ENCODE measurements around the gene ALDH3A2.

ALDH3A2 gene

DNA sequence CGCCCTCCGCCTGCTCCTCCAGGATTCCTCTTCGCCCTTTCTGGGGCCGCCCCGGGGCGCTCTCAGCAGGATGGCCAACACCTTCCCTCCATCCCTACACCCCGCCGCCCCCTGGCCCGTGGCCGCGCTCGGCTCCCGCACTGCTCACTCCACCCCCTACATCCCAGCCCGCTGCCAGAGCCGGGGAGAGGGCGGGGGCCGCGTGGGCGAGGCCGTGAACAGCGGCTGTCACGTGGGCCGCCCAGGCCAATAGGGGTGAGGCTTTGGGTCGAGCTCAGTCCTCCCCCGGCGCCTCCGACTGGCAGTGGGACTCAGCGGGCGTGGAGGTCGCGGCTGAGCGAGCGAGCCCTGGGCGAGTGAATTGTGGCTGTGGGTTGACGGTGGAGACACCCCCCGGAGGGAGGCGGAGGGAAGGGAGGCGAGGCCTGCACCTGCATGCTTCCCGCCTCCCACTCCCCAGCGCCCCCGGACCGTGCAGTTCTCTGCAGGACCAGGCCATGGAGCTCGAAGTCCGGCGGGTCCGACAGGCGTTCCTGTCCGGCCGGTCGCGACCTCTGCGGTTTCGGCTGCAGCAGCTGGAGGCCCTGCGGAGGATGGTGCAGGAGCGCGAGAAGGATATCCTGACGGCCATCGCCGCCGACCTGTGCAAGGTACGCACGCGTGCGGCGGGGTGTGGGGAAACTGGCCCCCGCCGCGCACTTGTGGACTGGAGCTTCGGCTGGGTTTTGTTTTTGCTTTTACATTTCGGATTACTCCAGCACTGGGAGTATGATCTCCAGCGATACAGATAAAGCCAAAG is at the start of gene ALDH3A2:
Gene ALDH3A2, plus strand, starts transcription at position 277 of the 799 bp plus-strand sequence. Its CDS starts 221 bp downstream, at position 498.
- peak; percentile 98 for DNase-seq

- DNase-seq: no peak
Observed at GRCh38 chr17:19610311-19610710, 38.2 kb upstream of the ALDH3A2 start.

- no peak for DNase-seq
Observed at GRCh38 chr17:19610879-19611278, 37.7 kb upstream of the ALDH3A2 start.

DNA sequence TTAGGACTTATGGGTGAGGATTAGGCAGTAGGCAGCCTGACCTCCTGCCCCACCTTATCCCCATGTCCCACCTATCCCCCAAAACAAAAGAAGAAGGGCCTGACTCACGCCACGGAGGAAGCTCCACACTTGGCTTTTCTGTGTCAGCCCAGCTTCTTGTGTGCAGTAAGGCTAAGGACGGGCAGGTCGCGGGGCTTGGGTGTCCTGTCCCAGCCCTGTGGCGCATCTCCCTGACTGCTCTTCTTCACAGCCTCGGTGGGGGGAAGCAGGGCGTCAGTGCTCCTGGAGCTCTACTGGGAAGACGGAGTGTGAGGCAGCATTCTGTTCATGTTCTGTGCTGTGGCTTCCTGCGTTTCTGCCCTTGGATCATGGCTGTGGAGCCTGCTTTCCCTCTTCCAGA is 34.6 kb upstream of the ALDH3A2 start:
- no peak for DNase-seq

DNA sequence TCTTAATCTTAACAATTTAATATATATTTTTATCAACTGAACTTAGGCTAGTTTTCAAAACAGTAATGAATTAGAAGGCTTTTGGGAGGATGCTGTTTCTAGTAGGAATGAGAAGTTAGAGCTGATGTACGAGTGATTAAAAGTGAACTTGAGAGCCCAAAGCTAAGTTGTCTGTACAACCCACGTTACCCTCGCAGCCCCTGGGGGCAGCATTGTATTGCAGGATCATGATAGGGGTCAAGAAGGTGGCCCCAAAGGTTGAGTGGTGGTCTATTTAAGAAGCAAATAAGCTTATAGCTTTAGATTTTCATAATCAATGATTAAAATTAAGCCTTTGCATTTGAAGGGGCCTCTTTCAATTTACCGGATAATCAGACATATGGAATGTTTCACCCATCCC is 33.7 kb upstream of the ALDH3A2 start:
- DNase-seq: no peak

- no peak for DNase-seq
Observed at GRCh38 chr17:19618015-19618414, 30.5 kb upstream of the ALDH3A2 start.

- no peak for DNase-seq
Observed at GRCh38 chr17:19619705-19620325, 28.7 kb upstream of the ALDH3A2 start.

- no peak for DNase-seq
Observed at GRCh38 chr17:19621697-19622096, 26.9 kb upstream of the ALDH3A2 start.

- DNase-seq: no peak
Observed at GRCh38 chr17:19626079-19626478, 22.5 kb upstream of the ALDH3A2 start.

- no peak for DNase-seq
Observed at GRCh38 chr17:19629449-19629848, 19.1 kb upstream of the ALDH3A2 start.

- no peak for DNase-seq
Observed at GRCh38 chr17:19630035-19630434, 18.5 kb upstream of the ALDH3A2 start.

- no peak for DNase-seq
Observed at GRCh38 chr17:19630661-19631060, 17.9 kb upstream of the ALDH3A2 start.

DNA sequence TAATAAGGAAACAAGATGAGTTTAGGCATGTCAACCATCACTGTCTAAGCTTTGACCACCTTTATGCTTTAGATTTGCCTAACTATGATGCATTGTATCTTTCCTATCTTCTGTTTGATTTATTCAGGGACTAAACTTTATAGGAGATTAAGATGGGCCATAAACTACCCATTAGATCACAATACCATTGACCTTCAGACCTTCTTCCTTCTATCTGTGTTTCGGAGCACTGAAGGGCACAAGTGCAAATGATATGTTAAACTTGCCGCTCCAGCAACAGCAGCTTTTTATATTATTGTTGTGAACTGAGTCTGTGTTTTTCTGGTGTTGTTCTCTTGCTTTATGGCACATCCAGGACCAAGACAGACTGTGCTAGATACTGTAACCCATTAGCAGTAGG is 16.6 kb upstream of the ALDH3A2 start:
- no peak for DNase-seq

DNA sequence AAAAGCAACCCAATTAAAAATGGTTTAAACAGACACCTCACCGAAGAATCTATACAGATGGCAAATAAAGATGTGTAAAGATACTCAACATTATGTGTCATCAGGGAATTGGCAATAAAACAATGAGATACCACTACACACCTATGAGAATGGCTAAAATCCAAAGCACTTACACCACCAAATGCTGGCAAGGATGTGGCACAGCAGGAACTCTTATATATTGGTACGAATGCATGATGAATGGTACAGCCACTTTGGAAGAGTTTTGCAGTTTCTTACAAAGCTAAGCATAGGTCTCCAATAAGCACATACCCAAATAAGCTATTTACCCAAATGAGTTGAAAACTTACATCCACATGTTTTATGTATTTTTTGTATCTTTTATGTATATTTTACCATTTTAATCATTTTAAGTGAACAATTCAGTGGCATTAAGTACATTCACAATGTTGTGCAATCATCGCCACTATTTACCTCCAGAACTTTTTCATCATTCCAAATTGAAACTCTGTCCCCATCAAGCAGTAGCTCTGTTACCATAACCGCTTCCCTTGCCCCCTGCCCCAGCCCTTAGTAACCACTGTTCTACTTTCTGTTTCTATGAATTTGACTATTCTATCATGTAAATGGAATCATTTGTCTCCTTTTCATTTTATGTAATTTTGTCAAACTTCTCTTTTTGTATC is 6.7 kb upstream of the ALDH3A2 start:
- no peak for DNase-seq

- DNase-seq: no peak
Observed at GRCh38 chr17:19642373-19642893, 6.1 kb upstream of the ALDH3A2 start.

DNA sequence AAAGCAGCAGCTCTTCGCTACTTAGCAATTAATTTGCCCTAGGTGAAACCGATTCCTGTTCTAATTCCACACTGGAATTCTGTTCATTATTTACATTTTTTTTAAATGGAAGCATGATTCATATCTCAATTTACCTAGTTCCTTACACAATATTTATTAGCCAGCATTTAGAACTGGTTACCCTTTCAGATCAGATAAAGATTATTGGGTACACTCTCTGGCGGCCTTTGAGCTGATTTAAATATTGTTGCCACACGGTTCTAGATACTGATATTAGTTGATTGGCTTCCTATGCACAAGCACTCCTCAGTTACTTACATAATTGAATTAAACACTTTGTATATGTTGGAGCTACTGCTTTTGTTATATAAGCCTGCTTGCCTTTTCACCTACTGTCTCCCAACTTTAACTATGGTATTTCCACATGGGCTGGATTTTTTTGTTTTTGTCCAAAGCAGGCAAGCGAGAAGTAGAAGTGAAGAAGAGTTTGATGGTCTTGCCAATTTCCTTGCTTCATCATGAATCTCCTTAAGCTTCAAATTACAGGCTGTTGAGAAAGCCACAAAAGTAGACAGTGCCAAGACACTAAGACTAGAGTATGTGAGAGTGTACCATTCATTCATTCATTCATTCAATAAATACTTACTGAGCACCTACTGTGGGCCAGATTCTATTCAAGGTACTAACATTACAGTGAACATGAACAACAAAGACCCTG is 3.9 kb upstream of the ALDH3A2 start:
- DNase-seq: no peak

DNA sequence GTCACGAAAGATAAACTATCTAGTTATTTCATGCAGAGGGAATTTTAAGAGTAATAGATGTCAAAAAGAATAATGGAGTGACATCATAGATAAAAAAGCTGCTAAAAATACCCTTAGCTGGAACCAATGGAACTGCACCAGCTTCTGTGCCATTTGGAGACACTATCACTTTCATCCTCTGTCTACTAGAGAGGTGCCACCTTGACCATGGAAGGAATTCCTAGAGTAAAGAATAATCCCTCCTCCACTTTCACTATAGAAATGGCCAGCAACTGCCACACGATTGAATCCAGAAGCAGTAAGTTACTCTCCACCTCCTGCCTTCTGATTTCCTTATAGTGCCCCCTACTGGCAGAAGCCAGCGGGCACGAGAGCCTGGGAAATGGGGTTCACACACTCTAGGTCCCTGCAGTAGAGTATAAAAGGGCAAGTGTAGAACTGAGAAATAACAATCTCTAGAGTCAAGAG is 2.8 kb upstream of the ALDH3A2 start:
- no peak for DNase-seq

DNA sequence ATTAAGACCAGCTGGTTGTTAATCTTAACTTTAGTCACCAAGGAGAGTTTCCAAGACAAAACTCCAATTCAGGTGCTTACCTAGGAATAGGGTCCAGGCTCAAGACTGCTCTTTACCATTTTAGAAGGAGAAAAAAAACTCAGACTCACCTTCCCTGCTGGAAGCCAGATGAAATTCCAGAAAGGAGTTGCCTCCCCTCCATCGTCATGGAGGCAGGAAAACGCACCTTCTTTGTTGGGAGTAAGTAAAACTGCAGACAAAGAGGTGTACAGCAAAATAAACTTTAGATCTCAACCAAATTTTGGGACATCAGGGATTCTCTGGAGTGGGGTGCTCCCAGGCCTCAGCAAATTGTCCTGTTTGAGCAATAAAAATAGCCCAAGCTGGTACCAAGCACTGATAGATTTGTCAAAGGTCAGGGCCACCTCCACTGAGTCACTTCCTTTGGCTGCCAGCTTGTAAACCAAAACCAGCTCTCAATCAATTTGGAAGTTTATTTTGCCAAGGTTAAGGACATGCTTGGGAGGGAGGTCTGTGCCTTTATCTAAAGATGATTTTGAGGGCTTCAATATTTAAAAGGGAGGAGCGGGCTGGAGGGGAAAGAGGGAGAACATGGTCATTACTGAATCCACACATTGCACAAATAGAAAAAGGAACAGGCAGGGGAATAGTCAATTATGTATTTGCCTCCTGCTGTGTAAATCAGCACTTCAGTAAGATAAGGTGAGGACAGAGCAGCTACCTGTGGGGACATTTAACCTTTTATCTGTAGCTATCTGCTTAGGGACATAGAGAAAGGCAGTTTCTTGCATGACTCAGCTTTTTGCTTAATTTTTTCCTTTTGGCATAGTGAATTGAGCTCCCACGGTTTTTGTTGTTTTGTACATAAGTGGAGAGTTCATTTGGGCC is 1.5 kb upstream of the ALDH3A2 start:
- no peak for DNase-seq

DNA sequence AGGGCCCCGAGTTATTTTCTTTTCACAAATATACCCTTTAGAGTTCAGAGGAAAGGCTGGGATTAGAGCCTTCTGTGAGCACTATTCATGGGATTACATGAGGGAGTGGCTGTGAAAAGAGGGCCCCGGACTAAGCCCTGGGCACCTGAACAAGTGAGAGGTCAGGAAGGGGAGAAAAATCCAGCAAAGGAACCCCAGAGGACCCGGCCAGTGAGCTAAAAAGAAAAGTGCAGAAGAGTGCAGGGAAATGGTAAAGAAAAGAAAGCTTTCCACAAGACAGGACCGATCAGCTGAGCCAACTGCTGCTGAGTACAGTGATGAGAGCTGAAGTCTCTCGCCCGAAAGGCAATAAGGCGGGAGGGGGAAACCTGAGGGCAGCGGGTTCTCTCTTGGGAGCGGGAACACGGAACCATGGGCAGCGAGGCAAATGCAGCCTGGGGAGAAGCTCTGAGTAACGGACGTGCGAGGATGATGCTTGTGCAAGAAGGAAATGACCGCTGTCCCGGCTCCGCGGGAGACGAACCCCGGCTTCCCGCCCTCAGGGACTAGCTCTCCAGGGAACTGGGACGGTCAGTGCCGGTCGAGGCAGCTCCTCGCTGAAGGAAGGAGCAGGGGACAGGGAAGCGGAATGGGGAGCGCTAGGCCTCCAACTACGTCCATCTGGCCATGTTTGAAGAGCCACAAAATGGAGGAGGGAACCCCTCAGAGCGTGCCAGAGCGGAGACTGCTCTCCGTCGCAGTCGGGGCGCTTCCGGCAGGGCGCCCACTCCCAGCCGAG is 665 bp upstream of the ALDH3A2 start:
- DNase-seq: peak; percentile 71

GRCh38 chr17:19649274-19649541 is 657 bp downstream of the ALDH3A2 start:
- DNase-seq: no peak

GRCh38 chr17:19650826-19651225 is 2.3 kb downstream of the ALDH3A2 start:
- no peak for DNase-seq
